MM.1S (cell line): ENCODE results near the gene WFDC8.

Source experiments
- DNase-seq: peaks from one replicate; pipeline ENCODE4 v3.0.0-alpha.2; 2015
- H2AFZ ChIP-seq: fragments of 300-600 bp; sonication (generic); 2 replicates; pipeline ENCODE4 v1.6.0; 2016; ENCODE audit warnings: antibody characterized with exemption, low read length
- H3F3A ChIP-seq: fragments of 300-600 bp; sonication (generic); 2 replicates; pipeline ENCODE4 v1.6.1; 2016; ENCODE audit warnings: mild to moderate bottlenecking, antibody characterized with exemption, low read length, moderate library complexity, mixed read lengths; ENCODE audit not compliant: insufficient read depth
- H3K27ac ChIP-seq: fragments of 300-600 bp; sonication (generic); 2 replicates; pipeline ENCODE4 v1.5.1; 2016; ENCODE audit warnings: mild to moderate bottlenecking, low read length
- H3K27me3 ChIP-seq: fragments of 300-600 bp; sonication (generic); replicated peaks from 2 replicates; pipeline ENCODE4 v1.6.0; 2016; ENCODE audit warnings: low read length; ENCODE audit not compliant: insufficient read depth
- H3K36me3 ChIP-seq: fragments of 300-600 bp; sonication (generic); replicated peaks from 2 replicates; pipeline ENCODE4 v1.6.1; 2016; ENCODE audit warnings: mild to moderate bottlenecking, low read length, mixed read lengths; ENCODE audit not compliant: insufficient read depth
- H3K4me1 ChIP-seq: fragments of 300-600 bp; sonication (generic); 2 replicates; pipeline ENCODE4 v1.6.1; 2016; ENCODE audit warnings: low read length, mixed read lengths
- H3K4me2 ChIP-seq: fragments of 300-600 bp; sonication (generic); 2 replicates; pipeline ENCODE4 v1.6.0; 2016; ENCODE audit warnings: low read depth, low read length
- H3K4me3 ChIP-seq: fragments of 300-600 bp; sonication (generic); 2 replicates; pipeline ENCODE4 v1.5.1; 2016; ENCODE audit warnings: low read length, mixed read lengths
- H3K79me2 ChIP-seq: fragments of 300-600 bp; sonication (generic); 2 replicates; pipeline ENCODE4 v1.6.1; 2016; ENCODE audit warnings: mixed run types, low read length, mixed read lengths
- H3K9ac ChIP-seq: fragments of 300-600 bp; sonication (generic); 2 replicates; pipeline ENCODE4 v1.6.1; 2016; ENCODE audit warnings: low read length, mixed read lengths
- H3K9me2 ChIP-seq: fragments of 300-600 bp; sonication (generic); replicated peaks from 2 replicates; pipeline ENCODE4 v1.6.1; 2016; ENCODE audit warnings: mild to moderate bottlenecking, low read length, mixed read lengths; ENCODE audit not compliant: insufficient read depth
- H3K9me3 ChIP-seq: fragments of 300-600 bp; sonication (generic); replicated peaks from 2 replicates; pipeline ENCODE4 v1.6.1; 2016; ENCODE audit warnings: mild to moderate bottlenecking, low read length, mixed read lengths; ENCODE audit not compliant: insufficient read depth
- H4K20me1 ChIP-seq: fragments of 300-600 bp; sonication (generic); 2 replicates; pipeline ENCODE4 v1.6.1; 2016; ENCODE audit warnings: mild to moderate bottlenecking, low read length, moderate library complexity, mixed read lengths; ENCODE audit not compliant: insufficient read depth
- CTCF ChIP-seq: fragments of 300-600 bp; sonication (generic); IDR thresholded peaks from 2 replicates; pipeline ENCODE4 v1.5.1; 2016; ENCODE audit warnings: antibody characterized with exemption, low read length, mixed read lengths
- EZH2 ChIP-seq: fragments of 300-600 bp; sonication (generic); optimal IDR thresholded peaks from 2 replicates; pipeline ENCODE3; 2017; ENCODE audit warnings: low read depth, mild to moderate bottlenecking, antibody characterized with exemption, low read length, mixed read lengths
- EZH2phosphoT487 ChIP-seq: fragments of 300-600 bp; sonication (generic); IDR thresholded peaks from 2 replicates; pipeline ENCODE4 v1.6.1; 2018; ENCODE audit warnings: antibody characterized with exemption, low read length

Gene WFDC8

GRCh38 chr20:45579184-45579583 lies at the start of gene WFDC8:
Gene WFDC8 (minus strand): TSS chr20:45579284. CDS start chr20:45579247, 37 bp downstream.
- no peaks in the 10 kb centered on the region for H4K20me1 ChIP-seq
- H3K9me2 ChIP-seq: no peaks in the 10 kb centered on the region
- no peak within 1 kb of the TSS for H3K4me3 ChIP-seq
- H3K4me1 ChIP-seq: no peaks in the 10 kb centered on the region
- H3K36me3 ChIP-seq: no peaks in the 10 kb centered on the region
- H2AFZ ChIP-seq: no peak within 1 kb of the TSS
- H3K27me3 ChIP-seq: no peaks in the 10 kb centered on the region
- no peak within 1 kb of the TSS for H3K9ac ChIP-seq
- H3K9me3 ChIP-seq: no peaks in the 10 kb centered on the region
- no peaks in the 10 kb centered on the region for H3F3A ChIP-seq
- no peak for TF ChIP-seq CTCF
- no peak for TF ChIP-seq EZH2
- no peak for TF ChIP-seq EZH2phosphoT487
- H3K4me2 ChIP-seq: no peak within 1 kb of the TSS
- no peaks in the 10 kb centered on the region for H3K79me2 ChIP-seq
- no peak for DNase-seq
- no peak within 1 kb of the TSS for H3K27ac ChIP-seq

GRCh38 chr20:45626540-45626939 lies 47.5 kb upstream of the WFDC8 start:
- no peaks in the 10 kb centered on the region for H3K79me2 ChIP-seq
- DNase-seq: no peak
- no peaks in the 10 kb centered on the region for H3F3A ChIP-seq
- H3K27me3 ChIP-seq: no peaks in the 10 kb centered on the region
- H3K9me3 ChIP-seq: no peaks in the 10 kb centered on the region
- no peaks in the 10 kb centered on the region for H3K9me2 ChIP-seq
- no peaks in the 10 kb centered on the region for H3K36me3 ChIP-seq
- no peak overlapping the region for H3K9ac ChIP-seq
- no peak overlapping the region for H3K4me2 ChIP-seq
- no peak overlapping the region for H3K4me3 ChIP-seq
- H3K27ac ChIP-seq: no peak overlapping the region
- H4K20me1 ChIP-seq: no peaks in the 10 kb centered on the region
- TF ChIP-seq CTCF (no peak), EZH2 (no peak), EZH2phosphoT487 (no peak)
- no peaks in the 10 kb centered on the region for H3K4me1 ChIP-seq
- H2AFZ ChIP-seq: no peak overlapping the region

GRCh38 chr20:45621593-45621992 lies 42.5 kb upstream of the WFDC8 start:
- H3K4me2 ChIP-seq: no peak overlapping the region
- no peaks in the 10 kb centered on the region for H3K79me2 ChIP-seq
- no peak for TF ChIP-seq EZH2phosphoT487
- TF ChIP-seq EZH2: no peak
- no peak for TF ChIP-seq CTCF

More at GRCh38 chr20:45621593-45621992, 42.5 kb upstream of the WFDC8 start:
- no peaks in the 10 kb centered on the region for H3K36me3 ChIP-seq
- H3K9ac ChIP-seq: no peak overlapping the region
- H4K20me1 ChIP-seq: no peaks in the 10 kb centered on the region
- no peak overlapping the region for H3K4me3 ChIP-seq
- H3K4me1 ChIP-seq: no peaks in the 10 kb centered on the region
- no peaks in the 10 kb centered on the region for H3K27me3 ChIP-seq
- H2AFZ ChIP-seq: no peak overlapping the region
- no peaks in the 10 kb centered on the region for H3F3A ChIP-seq
- H3K27ac ChIP-seq: no peak overlapping the region
- no peaks in the 10 kb centered on the region for H3K9me3 ChIP-seq
- H3K9me2 ChIP-seq: no peaks in the 10 kb centered on the region
- no peak for DNase-seq
